Endometrium (tissue), 2 donors: ENCODE measurements around the gene SELENOH.

Source experiments
- FAIRE-seq: peaks from 2 replicates; lab custom pipeline; 2012; peaks lifted over from hg19 to GRCh38; lab: Jason Lieb, UNC
- donor health status: control.
- donor health status: control.

SELENOH gene

DNA sequence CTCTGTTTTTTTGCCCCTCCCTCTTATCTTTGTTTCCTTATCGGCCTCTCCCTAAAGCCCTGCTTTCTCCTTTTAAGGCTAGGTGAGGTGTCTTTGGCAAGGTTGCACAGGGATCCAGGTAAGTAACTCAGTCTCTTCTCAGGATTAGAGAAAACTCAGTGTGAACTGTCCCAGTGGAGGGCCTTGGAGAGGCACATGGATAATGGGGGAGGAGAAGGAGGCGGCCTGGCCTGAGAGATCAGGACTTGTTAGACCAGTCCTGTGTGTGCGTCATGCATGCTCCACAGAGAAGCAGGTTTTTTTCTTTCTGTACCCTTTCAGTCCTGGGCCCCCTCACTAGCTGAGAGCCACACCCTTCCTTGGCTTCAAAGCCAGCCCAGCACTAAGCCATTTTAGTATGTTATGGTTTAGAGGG, 40.2 kb downstream of the SELENOH start:
- FAIRE-seq = no peak

DNA sequence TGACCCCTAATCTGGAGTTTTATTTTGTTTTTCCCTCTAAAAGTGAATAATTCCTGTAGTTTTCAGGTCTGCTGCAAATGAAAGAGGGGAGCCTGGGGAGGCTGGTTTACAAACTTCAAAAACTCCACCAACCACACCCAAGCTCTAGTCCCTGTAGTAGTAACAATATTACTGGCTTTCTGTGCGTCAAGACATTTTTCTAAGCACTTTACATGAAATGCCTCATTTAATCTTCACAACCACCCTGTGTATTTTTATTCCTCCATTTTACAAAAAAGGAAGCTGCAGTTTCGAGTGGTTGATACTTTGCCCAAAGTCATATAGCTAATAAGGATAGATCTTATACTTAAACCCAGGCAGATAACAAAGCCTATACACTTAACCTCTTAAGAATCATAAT, 43.8 kb downstream of the SELENOH start:
- FAIRE-seq = no peak

- FAIRE-seq = no peak
Measured at GRCh38 chr11:57786436-57786835, 45.1 kb downstream of the SELENOH start.

DNA sequence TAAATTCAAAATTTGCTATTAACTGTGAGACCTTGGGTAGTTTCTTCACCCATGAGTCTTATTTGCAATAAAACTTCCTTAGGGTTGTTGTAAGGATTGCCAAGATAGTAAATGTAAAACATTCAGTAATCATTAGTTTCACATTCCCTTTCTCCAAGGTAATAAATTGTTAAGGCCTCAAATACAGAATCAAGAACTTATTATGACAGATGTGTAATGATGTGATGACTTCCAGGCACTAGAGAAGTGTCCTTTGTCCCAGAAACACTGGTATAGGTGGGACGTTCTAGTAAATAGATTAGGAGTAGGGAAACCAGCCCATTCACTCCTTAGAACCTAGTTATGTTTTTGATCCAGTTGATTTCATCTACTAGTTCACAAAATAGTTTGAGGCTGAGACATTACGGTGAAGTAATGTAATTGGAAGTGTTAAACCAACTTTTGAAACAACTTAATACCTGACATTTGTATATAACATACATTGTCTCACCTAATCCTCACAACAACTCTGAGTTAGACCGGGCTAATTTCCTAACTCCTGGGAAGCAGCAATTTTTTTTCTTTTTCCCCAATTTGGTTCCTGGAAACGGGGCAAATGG, 45.8 kb downstream of the SELENOH start:
- FAIRE-seq = no peak

- FAIRE-seq = no peak
Measured at GRCh38 chr11:57787920-57788702, 46.8 kb downstream of the SELENOH start.

DNA sequence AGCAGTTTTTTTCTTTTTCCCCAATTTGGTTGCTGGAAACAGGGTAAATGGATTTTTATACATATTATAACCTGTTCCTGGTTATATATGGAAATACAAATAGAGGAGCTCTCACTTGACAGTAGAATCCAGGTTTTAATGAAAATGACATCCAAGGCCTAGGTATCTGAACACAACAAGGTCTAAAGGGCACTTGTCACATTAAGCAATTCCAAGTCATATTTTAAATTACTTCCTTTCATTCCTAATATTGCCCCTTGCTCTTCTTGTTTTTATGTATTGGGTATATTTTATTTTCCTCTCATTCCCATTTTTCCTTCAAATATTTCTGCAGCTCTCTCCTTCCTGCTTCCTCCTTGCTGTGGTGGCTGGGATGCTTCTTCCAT, 47.4 kb downstream of the SELENOH start:
- FAIRE-seq = no peak

- no peak for FAIRE-seq
Measured at GRCh38 chr11:57791321-57792059, 50.2 kb downstream of the SELENOH start.

DNA sequence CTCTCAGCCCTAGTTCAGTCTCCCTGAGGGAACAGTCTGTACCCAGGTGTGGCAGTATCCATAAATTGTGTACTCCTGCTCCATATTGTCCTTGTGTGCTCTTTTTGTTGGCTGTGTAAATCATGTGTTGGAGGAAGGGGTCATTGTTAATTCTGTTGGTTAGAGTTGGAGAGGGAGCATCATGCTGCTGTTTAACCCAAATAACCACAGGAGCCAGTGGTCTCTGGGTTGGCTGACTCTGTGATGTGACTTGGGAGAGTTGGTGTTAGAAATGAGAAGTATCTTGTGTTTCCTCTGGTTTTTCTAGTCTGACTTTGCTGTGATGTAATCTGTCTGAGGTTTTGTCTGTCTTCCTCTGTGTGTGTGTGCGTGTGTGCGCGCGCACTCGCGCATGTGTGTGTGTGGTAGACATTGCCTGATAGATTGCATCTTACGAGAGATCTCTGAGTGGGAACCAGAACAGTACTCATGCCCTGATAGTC, 50.8 kb downstream of the SELENOH start:
- FAIRE-seq = no peak

DNA sequence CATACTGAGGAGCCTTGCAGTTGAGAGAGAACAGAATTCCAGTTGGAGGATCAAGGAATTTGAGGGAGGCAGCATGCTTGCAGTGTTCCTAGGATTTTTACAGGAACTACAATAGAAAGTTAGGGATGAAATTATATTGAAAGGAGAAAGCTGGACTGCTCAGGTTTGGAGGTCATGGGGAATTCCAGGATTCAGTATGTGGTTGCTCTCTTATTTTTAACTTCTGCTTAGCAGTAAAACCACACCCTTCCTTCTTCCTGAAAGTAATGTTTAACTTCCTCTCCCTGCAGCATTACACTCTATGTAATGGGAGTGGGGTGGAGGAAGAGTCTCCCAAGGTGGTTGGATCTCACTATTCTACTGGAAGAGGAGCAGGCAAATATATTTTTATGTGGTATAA, 51.6 kb downstream of the SELENOH start:
- no peak for FAIRE-seq
